D721Med (cell line): ENCODE data around the gene SPAG16.

Source experiments
- DNase-seq: peaks from one replicate; pipeline ENCODE4 v3.0.0; 2011; ENCODE audit warnings: low spot score; ENCODE audit not compliant: insufficient read length
- FAIRE-seq: peaks from 2 replicates; lab custom pipeline; 2011; peaks lifted over from hg19 to GRCh38; lab: Jason Lieb, UNC
- CTCF ChIP-seq: IDR thresholded peaks from 2 replicates; pipeline ENCODE4 v1.5.1; 2012; ENCODE audit warnings: mild to moderate bottlenecking, control low read depth; ENCODE audit not compliant: insufficient read depth; ENCODE audit errors: missing control alignments

SPAG16 gene

GRCh38 chr2:213846856-213847255 is 562.6 kb downstream of the SPAG16 start:
- TF ChIP-seq CTCF: no peak
- FAIRE-seq: no peak

GRCh38 chr2:213847316-213847715 is 563.1 kb downstream of the SPAG16 start:
- no peak for TF ChIP-seq CTCF
- DNase-seq (no peak), FAIRE-seq (no peak)

More at GRCh38 chr2:213846856-213847255, 562.6 kb downstream of the SPAG16 start:
- no peak for DNase-seq

GRCh38 chr2:213848631-213849030 is 564.4 kb downstream of the SPAG16 start:
- FAIRE-seq (no peak), DNase-seq (no peak)

GRCh38 chr2:213861638-213862037 is 577.4 kb downstream of the SPAG16 start:
- FAIRE-seq (no peak), DNase-seq (no peak)
- no peak for TF ChIP-seq CTCF

More at GRCh38 chr2:213848631-213849030, 564.4 kb downstream of the SPAG16 start:
- TF ChIP-seq CTCF: no peak

GRCh38 chr2:213862407-213863076 is 578.3 kb downstream of the SPAG16 start:
- no peak for TF ChIP-seq CTCF
- no peak for FAIRE-seq
- DNase-seq: no peak

DNA sequence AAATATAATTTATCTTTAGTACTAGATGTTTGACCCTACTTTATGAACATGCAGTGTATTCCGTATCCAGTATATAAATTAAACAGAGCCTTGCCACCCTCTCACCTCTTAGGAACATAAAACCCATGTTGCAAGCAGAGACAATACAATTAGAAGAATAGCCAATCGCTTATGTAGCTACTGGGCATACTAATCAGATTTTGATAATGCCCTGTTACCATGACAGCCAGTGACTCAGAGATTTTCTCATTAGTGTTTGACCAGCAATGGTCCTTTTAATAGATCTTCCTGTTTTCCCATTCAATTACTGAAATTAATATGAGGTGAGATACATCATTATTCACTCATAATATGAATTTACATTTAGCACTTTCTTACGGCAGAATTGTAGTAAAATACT is 579.3 kb downstream of the SPAG16 start:
- FAIRE-seq (peak; percentile 97), DNase-seq (peak; percentile 25)
- TF ChIP-seq CTCF: no peak

- TF ChIP-seq CTCF: no peak
- no peak for DNase-seq
- FAIRE-seq: no peak
Observed at GRCh38 chr2:213868526-213868925, 584.3 kb downstream of the SPAG16 start.
